ENCODE data around the gene HDAC3. TPM values are rescaled to one million over a fixed set of nuclear protein-coding genes. Genes with fewer than 3 reads are reported as not detected.

The HDAC3 gene
- polyA plus RNA-seq, 1 of the 3 experiments (the other 2 are of a cell fraction): 104 TPM

DNA sequence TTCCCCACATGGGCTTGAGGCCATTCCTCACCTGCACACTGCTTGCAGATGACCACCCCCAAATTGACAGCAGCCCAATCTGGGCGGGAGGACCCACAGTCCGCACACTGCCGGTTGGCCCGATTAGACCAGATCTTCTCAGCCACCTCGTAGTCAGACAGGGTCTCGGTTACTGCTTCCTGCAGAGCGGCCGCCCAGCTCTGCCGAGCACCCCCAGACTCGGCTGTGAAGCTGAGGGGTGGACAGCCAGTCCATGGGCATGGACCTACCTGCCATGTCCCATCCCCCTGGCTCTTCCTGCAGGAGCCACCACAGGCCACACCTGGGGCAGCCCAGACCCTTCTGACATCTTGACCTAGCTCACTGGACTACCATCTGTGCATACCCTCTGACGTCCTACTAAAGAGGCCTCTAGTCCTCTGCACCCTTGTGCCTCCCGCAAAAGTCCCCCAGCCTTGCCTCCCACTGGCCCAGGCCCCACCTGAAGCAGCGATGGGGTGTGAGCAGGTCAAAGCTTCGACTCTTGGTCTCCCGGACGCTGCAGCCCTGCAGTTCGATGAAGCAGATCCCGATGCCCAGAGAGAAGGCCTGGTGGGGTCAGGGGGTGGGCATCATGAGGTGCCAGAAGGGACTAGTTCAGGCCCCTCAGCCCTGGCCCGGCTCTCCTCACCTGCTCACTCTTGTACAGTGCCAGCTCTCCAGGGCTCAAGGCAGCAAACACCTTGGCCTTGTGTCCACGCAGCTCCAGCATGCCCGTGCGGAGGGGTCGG, 35.6 kb upstream of the HDAC3 start (continued):
- TF ChIP-seq CTCF (IDR thresholded peaks at IDR 0.05) (no peak), RAD21 (IDR thresholded peaks at IDR 0.05; ENCODE audit: low read length) (no peak), NRF1 (IDR thresholded peaks at IDR 0.05; ENCODE audit: low read depth, low read length) (no peak), YY1 (IDR thresholded peaks at IDR 0.05; ENCODE audit: low read depth) (no peak), FOSL2 (IDR thresholded peaks at IDR 0.05; ENCODE audit: borderline replicate concordance, low read depth) (no peak)
- TF ChIP-seq, protein P1, sequence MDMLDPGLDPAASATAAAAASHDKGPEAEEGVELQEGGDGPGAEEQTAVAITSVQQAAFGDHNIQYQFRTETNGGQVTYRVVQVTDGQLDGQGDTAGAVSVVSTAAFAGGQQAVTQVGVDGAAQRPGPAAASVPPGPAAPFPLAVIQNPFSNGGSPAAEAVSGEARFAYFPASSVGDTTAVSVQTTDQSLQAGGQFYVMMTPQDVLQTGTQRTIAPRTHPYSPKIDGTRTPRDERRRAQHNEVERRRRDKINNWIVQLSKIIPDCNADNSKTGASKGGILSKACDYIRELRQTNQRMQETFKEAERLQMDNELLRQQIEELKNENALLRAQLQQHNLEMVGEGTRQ (IDR thresholded peaks at IDR 0.05; ENCODE audit: borderline replicate concordance, low read depth, low read length): no peak

- 86% methylated on average over 4 of the region's 4 CpGs for WGBS (ENCODE audit: low lambda C conversion rate)
- Histone ChIP-seq H3K9ac (no peak overlapping the region), H3K9me2 (no peaks in the 10 kb centered on the region), H3K36me3 (replicated peaks in 1 of 2; ENCODE audit: control insufficient read depth in 1 of 2, insufficient read depth in 2 of 2, low read length in 1 of 2) (peaks cover under 1 to 28% of the 10 kb centered on the region in 2 experiments), H3K4me3 (ENCODE audit: low read depth in 2 of 2, low read length in 1 of 2) (no peak overlapping the region), H3K27me3 (ENCODE audit: insufficient read depth) (no peaks in the 10 kb centered on the region), H3K79me2 (ENCODE audit: insufficient read depth) (no peaks in the 10 kb centered on the region), H3F3A (replicated peaks; ENCODE audit: insufficient read depth) (peaks cover 6% of the 10 kb centered on the region), H2AFZ (ENCODE audit: low read depth) (no peak overlapping the region), H3K4me1 (ENCODE audit: control insufficient read depth in 1 of 2, insufficient read depth in 2 of 2, low read depth in 1 of 2, low read length in 1 of 2) (no peaks in the 10 kb centered on the region; a peak in 1 of 4 replicates), H3K9me3 (no peaks in the 10 kb centered on the region), H3K4me2 (no peak overlapping the region), H3K27ac (ENCODE audit: low read depth in 2 of 2, low read length in 1 of 2) (no peak overlapping the region), H4K20me1 (ENCODE audit: insufficient read depth) (no peaks in the 10 kb centered on the region)
- no peak for DNase-seq
- TF ChIP-seq RXRA (IDR thresholded peaks at IDR 0.05; ENCODE audit: borderline replicate concordance, low read depth) (no peak), SMC3 (IDR thresholded peaks at IDR 0.05; ENCODE audit: low read depth, low read length) (no peak), NFIC (IDR thresholded peaks at IDR 0.05; ENCODE audit: borderline replicate concordance) (no peak), TAF1 (IDR thresholded peaks at IDR 0.05; ENCODE audit: borderline replicate concordance, low read depth, low read length) (no peak), ZBTB33 (IDR thresholded peaks at IDR 0.05; ENCODE audit: borderline replicate concordance, low read depth) (no peak), ELF1 (IDR thresholded peaks at IDR 0.05) (no peak), TCF12 (IDR thresholded peaks at IDR 0.05) (no peak), CTCF (IDR thresholded peaks at IDR 0.05) (no peak; the same call in 1 of the 2 replicates), GATA2 (CRISPR knock-in tag; IDR thresholded peaks at IDR 0.05) (no peak), POLR2AphosphoS5 (IDR thresholded peaks at IDR 0.05; ENCODE audit: low read depth, low read length) (no peak)
- TF ChIP-seq, protein P1 (IDR thresholded peaks at IDR 0.05; ENCODE audit: borderline replicate concordance, low read depth, low read length): no peak
- TF ChIP-seq, protein P2, sequence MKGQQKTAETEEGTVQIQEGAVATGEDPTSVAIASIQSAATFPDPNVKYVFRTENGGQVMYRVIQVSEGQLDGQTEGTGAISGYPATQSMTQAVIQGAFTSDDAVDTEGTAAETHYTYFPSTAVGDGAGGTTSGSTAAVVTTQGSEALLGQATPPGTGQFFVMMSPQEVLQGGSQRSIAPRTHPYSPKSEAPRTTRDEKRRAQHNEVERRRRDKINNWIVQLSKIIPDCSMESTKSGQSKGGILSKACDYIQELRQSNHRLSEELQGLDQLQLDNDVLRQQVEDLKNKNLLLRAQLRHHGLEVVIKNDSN (IDR thresholded peaks at IDR 0.05; ENCODE audit: borderline replicate concordance, low read depth): no peak
- CTCF ChIA-PET: interaction anchor here (0.9 to 6.8 kb wide), 17 partner anchors 8 to 483 kb away, joined by 3 to 39 read pairs (median 7); partner anchors contain the start of genes ARAP3, DIAPH1, FCHSD1 and PCDH1
- POLR2A ChIA-PET: interaction anchor here (1.0 to 1.5 kb wide), 3 partner anchors 16 to 292 kb away, joined by 3 to 6 read pairs (median 3); partner anchors contain the start of genes HDAC3 and RELL2
Observed at GRCh38 chr5:141669520-141669919, 32.9 kb upstream of the HDAC3 start.
